ENCODE data around the gene ZNF367. TPM values are rescaled to one million over a fixed set of nuclear protein-coding genes. Genes with fewer than 3 reads are reported as not detected.

The ZNF367 gene
- total and polyA plus RNA-seq, 9 of the 15 experiments (the other 6 are each of a cell fraction or from before 2014, with no cell fraction given) = 2.7 to 14.4 (median 10.0) TPM

GRCh38 chr9:96435345-96435744 is 17.2 kb upstream of the ZNF367 start:
- Histone ChIP-seq H3K4me2 (ENCODE audit: insufficient read depth, low read length) (no peak overlapping the region), H3K36me3 (ENCODE audit: control insufficient read depth, insufficient read depth, low read length) (no peaks in the 10 kb centered on the region), H3K27ac (ENCODE audit: extremely low read depth, low read depth, low read length) (no peak overlapping the region), H2AFZ (ENCODE audit: low read depth, low read length) (no peak overlapping the region), H3K27me3 (ENCODE audit: control insufficient read depth in 2 of 2, insufficient read depth in 2 of 2, low read length in 2 of 2) (no peaks in the 10 kb centered on the region), H3K4me1 (replicated peaks in 1 of 2; ENCODE audit: control insufficient read depth in 2 of 2, insufficient read depth in 2 of 2, low read length in 2 of 2) (peaks cover 0 to 2% of the 10 kb centered on the region in 2 experiments; a peak in 2 of 5 replicates), H3K79me2 (ENCODE audit: control insufficient read depth, insufficient read depth, low read length) (no peaks in the 10 kb centered on the region), H3K9me1 (ENCODE audit: control insufficient read depth, insufficient read depth, low read length) (no peaks in the 10 kb centered on the region), H4K20me1 (replicated peaks; ENCODE audit: control insufficient read depth, insufficient read depth, low read length) (no peaks in the 10 kb centered on the region), H3K9ac (ENCODE audit: insufficient read depth in 1 of 2, low read depth in 2 of 2, low read length in 2 of 2) (no peak overlapping the region), H3K4me3 (no peak overlapping the region), H3K9me3 (replicated peaks; ENCODE audit: control insufficient read depth, insufficient read depth, low read depth, low read length) (0 out of 2 replicates have a peak, but pooled peaks cover 1% of the 10 kb centered on the region)
- in situ Hi-C loops (cut with MboI) = loop anchor here (25.0 kb wide), 1 partner anchor 227 kb away; the partner anchor contains the start of gene PRXL2C
- intact Hi-C loops (cut with micrococcal nuclease) = no loop called here
- FAIRE-seq (no peak), DNase-seq (ENCODE audit: extremely low read depth in 1 of 4, low spot score in 3 of 4) (no peak), ATAC-seq (no peak)
- POLR2A ChIA-PET = interaction anchor here (0.6 to 3.2 kb wide), 2 partner anchors 11 to 13 kb away, joined by 3 to 12 read pairs; no protein-coding TSS in a partner anchor
- no TSS peak for BruUV-seq (replicated peaks)
- WGBS (ENCODE audit: insufficient coverage, low coverage, missing lambda C conversion rate) = 35% methylated on average over 4 of the region's 4 CpGs
- CTCF ChIA-PET (ENCODE audit: low intra/inter-chr PET ratio) = no interaction called here
- no peak for TF ChIP-seq ASH1L (IDR thresholded peaks at IDR 0.05; ENCODE audit: borderline replicate concordance, low read depth, partially characterized antibody)
- no peak for TF ChIP-seq ETS2 (tag; IDR thresholded peaks at IDR 0.05; ENCODE audit: borderline replicate concordance, poor library complexity, severe bottlenecking)
- no peak for TF ChIP-seq HDAC2 (IDR thresholded peaks at IDR 0.05)
- no peak for TF ChIP-seq NBN (IDR thresholded peaks at IDR 0.05; ENCODE audit: low read depth)
- no peak for TF ChIP-seq DMBX1 (CRISPR knock-in tag; IDR thresholded peaks at IDR 0.05; ENCODE audit: borderline replicate concordance)
- TF ChIP-seq ZNF780A (CRISPR knock-in tag; IDR thresholded peaks at IDR 0.05) = no peak
- no peak for TF ChIP-seq ELK1 (CRISPR knock-in tag; IDR thresholded peaks at IDR 0.05)
- TF ChIP-seq CAMTA2 (CRISPR knock-in tag; conservative IDR thresholded peaks at IDR 0.05) = no peak
- no peak for TF ChIP-seq RBM34 (IDR thresholded peaks at IDR 0.05; ENCODE audit: borderline replicate concordance, insufficient read depth, low read length)

All from K562 (cell line).